Measurements from ENCODE around the gene PEX10. TPM values are rescaled to one million over a fixed set of nuclear protein-coding genes. Genes with fewer than 3 reads are reported as not detected.

Gene PEX10
- total RNA-seq, 6 experiments from 2014 or later, result 7.4 to 24.3 (median 10.5) TPM

- Histone ChIP-seq H3K4me3 (no peak overlapping the region), H3K27me3 (no peaks in the 10 kb centered on the region), H3K9me3 (no peaks in the 10 kb centered on the region), H3K4me1 (no peaks in the 10 kb centered on the region), H3K36me3 (no peaks in the 10 kb centered on the region), H3K27ac (no peak overlapping the region)
- DNase-seq (no peak), ATAC-seq (no peak)
- no CpG with 5 or more reads among the region's 18 CpGs for WGBS (ENCODE audit: insufficient coverage, low coverage, low lambda C conversion rate, missing lambda C conversion rate)
- TF ChIP-seq POLR2A (IDR thresholded peaks at IDR 0.05), result no peak
- no peak for TF ChIP-seq CTCF (IDR thresholded peaks at IDR 0.05)
- intact Hi-C loops (cut with DNase I), result no loop called here
Measured at GRCh38 chr1:2426540-2426939, 14.2 kb upstream of the PEX10 start.

GRCh38 chr1:2425892-2426291, 13.5 kb upstream of the PEX10 start:
- no peaks in the 10 kb centered on the region for H3K4me1 ChIP-seq

GRCh38 chr1:2422523-2422922, 10.2 kb upstream of the PEX10 start:
- no peaks in the 10 kb centered on the region for H3K4me1 ChIP-seq
- no peaks in the 10 kb centered on the region for H3K36me3 ChIP-seq
- no peaks in the 10 kb centered on the region for H3K9me3 ChIP-seq
- ATAC-seq (no peak), DNase-seq (no peak)
- H3K4me3 ChIP-seq, result no peak overlapping the region
- intact Hi-C loops (cut with DNase I), result no loop called here
- no peak overlapping the region for H3K27ac ChIP-seq
- H3K27me3 ChIP-seq, result no peaks in the 10 kb centered on the region
- WGBS (ENCODE audit: insufficient coverage, low coverage, low lambda C conversion rate, missing lambda C conversion rate), result 76% methylated on average over 4 of the region's 4 CpGs
- TF ChIP-seq CTCF (IDR thresholded peaks at IDR 0.05), result no peak

More at GRCh38 chr1:2425892-2426291, 13.5 kb upstream of the PEX10 start:
- H3K9me3 ChIP-seq, result no peaks in the 10 kb centered on the region
- no peak overlapping the region for H3K27ac ChIP-seq
- DNase-seq (no peak), ATAC-seq (no peak)
- 74% methylated on average over 10 of the region's 11 CpGs for WGBS (ENCODE audit: insufficient coverage, low coverage, low lambda C conversion rate, missing lambda C conversion rate)
- H3K4me3 ChIP-seq, result no peak overlapping the region
- TF ChIP-seq CTCF (IDR thresholded peaks at IDR 0.05) (no peak), POLR2A (IDR thresholded peaks at IDR 0.05) (no peak)
- no peaks in the 10 kb centered on the region for H3K27me3 ChIP-seq
- H3K36me3 ChIP-seq, result no peaks in the 10 kb centered on the region
- intact Hi-C loops (cut with DNase I), result no loop called here

GRCh38 chr1:2419416-2419815, 7.1 kb upstream of the PEX10 start:
- ATAC-seq (no peak), DNase-seq (no peak)
- no CpG with 5 or more reads among the region's 16 CpGs for WGBS (ENCODE audit: insufficient coverage, low coverage, low lambda C conversion rate, missing lambda C conversion rate)
- Histone ChIP-seq H3K9me3 (no peaks in the 10 kb centered on the region), H3K4me3 (no peak overlapping the region), H3K36me3 (no peaks in the 10 kb centered on the region), H3K4me1 (peaks cover 0 to 2% (median 0%) of the 10 kb centered on the region in 4 donors), H3K27ac (no peak overlapping the region), H3K27me3 (no peaks in the 10 kb centered on the region)
- intact Hi-C loops (cut with DNase I), result loop anchor here in 1 of 2 donors (5.0 kb wide), 1 partner anchor 128 kb away; no protein-coding TSS in a partner anchor
- TF ChIP-seq CTCF (IDR thresholded peaks at IDR 0.05), result no peak

GRCh38 chr1:2418791-2419320, 6.5 kb upstream of the PEX10 start:
- H3K4me3 ChIP-seq, result no peak overlapping the region
- DNase-seq (no peak), ATAC-seq (no peak)
- peaks cover 0 to 8% (median 2%) of the 10 kb centered on the region in 4 donors for H3K4me1 ChIP-seq
- TF ChIP-seq POLR2A (IDR thresholded peaks at IDR 0.05) (no peak), CTCF (IDR thresholded peaks at IDR 0.05) (no peak)
- no peaks in the 10 kb centered on the region for H3K9me3 ChIP-seq
- intact Hi-C loops (cut with DNase I), result loop anchor here in 1 of 2 donors (5.0 kb wide), 1 partner anchor 128 kb away; no protein-coding TSS in a partner anchor
- WGBS (ENCODE audit: insufficient coverage, low coverage, low lambda C conversion rate, missing lambda C conversion rate), result 50% methylated on average over 10 of the region's 16 CpGs
- no peaks in the 10 kb centered on the region for H3K36me3 ChIP-seq
- no peak overlapping the region for H3K27ac ChIP-seq
- H3K27me3 ChIP-seq, result no peaks in the 10 kb centered on the region
